Measurements from ENCODE around the gene TBCCD1. TPM values are rescaled to one million over a fixed set of nuclear protein-coding genes. Genes with fewer than 3 reads are reported as not detected.

The TBCCD1 gene
- total and polyA plus RNA-seq, 3 experiments from 2014 or later = 17.6 to 26.0 (median 18.3) TPM

DNA sequence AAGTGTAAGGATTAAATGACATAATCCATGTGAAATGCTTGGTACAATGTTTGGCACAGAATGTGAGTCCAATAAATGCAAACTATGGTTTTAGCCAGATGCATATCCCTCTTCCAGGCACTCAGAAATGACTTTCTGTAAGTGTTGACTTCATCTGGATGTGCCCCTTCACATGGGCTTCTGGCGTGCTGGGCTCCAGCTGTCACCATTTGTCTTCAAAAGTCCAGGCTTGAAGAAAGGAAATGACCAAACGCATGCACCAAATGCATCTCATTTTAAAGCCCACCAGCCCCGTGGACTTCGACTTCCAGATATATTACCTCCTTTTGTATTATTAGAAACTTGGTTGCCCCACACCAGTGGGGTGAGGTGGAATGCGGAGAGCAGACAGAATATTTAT lies 46.7 kb downstream of the TBCCD1 start:
- CTCF ChIA-PET = interaction anchor here (1.4 to 3.3 kb wide), 3 partner anchors 20 to 261 kb away, joined by 5 to 17 read pairs (median 10); no protein-coding TSS in a partner anchor
- H3K27ac ChIP-seq (ENCODE audit: low read depth, low read length) = no peak overlapping the region
- H3K4me3 ChIP-seq (ENCODE audit: low read length) = no peak overlapping the region
- Mint-ChIP-seq H3K9me3 (no peaks in the 10 kb centered on the region), H3K4me3 (peak overlapping the region in 1 of 7 donors; percentile 34), H3K36me3 (peaks cover 0 to 4% (median 0%) of the 10 kb centered on the region in 3 donors), H3K27ac (peak overlapping the region in 6 of 8 donors; percentile 11 to 80 (median 58)), H3K27me3 (no peaks in the 10 kb centered on the region), H3K4me1 (peaks cover 59 to 66% (median 65%) of the 10 kb centered on the region in 3 donors)
- H3K4me1 ChIP-seq (ENCODE audit: insufficient read depth, low read length) = peaks cover 53% of the 10 kb centered on the region
- no peaks in the 10 kb centered on the region for H3K27me3 ChIP-seq (ENCODE audit: insufficient read depth, low read length, poor library complexity, severe bottlenecking)
- DNase-seq = no peak
- no peaks in the 10 kb centered on the region for H3K9me3 ChIP-seq (ENCODE audit: low read length)
- H3K36me3 ChIP-seq (ENCODE audit: insufficient read depth, low read length) = no peaks in the 10 kb centered on the region
- POLR2A ChIA-PET = interaction anchor here (1.7 kb wide), 1 partner anchor 14 kb away, joined by 5 read pairs; no protein-coding TSS in a partner anchor

DNA sequence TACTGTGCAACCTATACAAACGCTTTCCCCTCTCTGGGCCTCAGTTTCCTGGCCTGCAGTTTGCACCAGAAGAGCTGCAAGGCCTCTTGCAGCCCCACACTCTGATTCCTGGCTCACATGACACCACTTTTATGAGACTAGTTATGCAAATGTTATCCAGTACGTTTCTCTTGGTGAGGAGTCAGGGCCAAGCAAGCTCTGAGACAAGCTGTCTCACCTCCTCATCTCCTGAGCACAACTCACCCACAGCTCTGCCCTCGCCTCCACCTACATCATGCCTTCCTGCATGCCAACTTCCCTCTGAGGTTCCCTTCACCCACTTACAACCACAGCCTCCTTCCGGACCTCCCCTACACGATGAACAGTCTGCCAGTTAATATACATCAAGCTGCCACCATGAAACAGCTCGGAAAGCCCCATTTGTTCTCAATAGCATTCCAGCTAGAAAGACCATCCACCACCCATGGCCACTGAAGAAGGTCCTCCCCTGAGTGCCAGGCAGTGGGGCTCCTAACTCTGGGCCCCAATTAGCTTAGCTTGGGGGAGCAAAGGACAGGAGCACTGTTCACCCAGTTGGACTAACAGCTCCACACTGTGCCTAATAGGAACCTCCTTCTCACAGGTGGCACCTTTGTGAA lies 48.0 kb downstream of the TBCCD1 start:
- H3K4me1 ChIP-seq (ENCODE audit: insufficient read depth, low read length) = peaks cover 65% of the 10 kb centered on the region
- Mint-ChIP-seq H3K27me3 (no peaks in the 10 kb centered on the region), H3K36me3 (peaks cover 0 to 4% (median 0%) of the 10 kb centered on the region in 3 donors), H3K27ac (peak overlapping the region; percentile 68 to 96 (median 92)), H3K4me3 (peak overlapping the region; percentile 14 to 83 (median 70)), H3K9me3 (no peaks in the 10 kb centered on the region), H3K4me1 (peaks cover 72 to 79% (median 78%) of the 10 kb centered on the region in 3 donors)
- POLR2A ChIA-PET = interaction anchor here (1.2 to 1.7 kb wide), 2 partner anchors 15 to 582 kb away, joined by 5 to 8 read pairs; partner anchors contain the start of gene TRA2B
- H3K27me3 ChIP-seq (ENCODE audit: insufficient read depth, low read length, poor library complexity, severe bottlenecking) = no peaks in the 10 kb centered on the region
- peak; percentile 57 to 81 (median 73) for DNase-seq
- no peaks in the 10 kb centered on the region for H3K36me3 ChIP-seq (ENCODE audit: insufficient read depth, low read length)
- H3K27ac ChIP-seq (ENCODE audit: low read depth, low read length) = no peak overlapping the region
- CTCF ChIA-PET = interaction anchor here (1.0 to 3.3 kb wide), 9 partner anchors 15 to 576 kb away, joined by 3 to 17 read pairs (median 5); partner anchors contain the start of gene TBCCD1
- H3K9me3 ChIP-seq (ENCODE audit: low read length) = no peaks in the 10 kb centered on the region
- H3K4me3 ChIP-seq (ENCODE audit: low read length) = peak overlapping the region; percentile 18

DNA sequence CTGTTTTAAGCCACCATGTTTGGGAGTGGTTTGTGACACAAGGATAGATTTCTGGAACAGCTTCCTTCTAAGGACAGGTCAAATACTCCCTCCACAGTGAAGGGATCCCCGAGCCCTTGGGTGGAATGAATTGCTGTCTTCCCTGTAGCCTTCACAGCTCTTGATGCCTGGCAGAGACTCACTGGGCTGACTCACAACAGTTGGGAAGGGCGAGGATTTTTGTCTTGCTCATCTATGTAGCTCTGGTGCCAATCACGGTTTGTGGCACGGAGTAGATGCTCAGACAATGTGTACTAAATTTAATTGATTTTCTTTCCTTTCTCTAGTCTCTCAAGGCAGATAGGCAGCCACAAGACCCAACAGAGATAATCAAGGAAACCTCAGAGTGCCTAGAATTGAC lies 49.9 kb downstream of the TBCCD1 start:
- H3K27me3 ChIP-seq (ENCODE audit: insufficient read depth, low read length, poor library complexity, severe bottlenecking) = no peaks in the 10 kb centered on the region
- no peak overlapping the region for H3K4me3 ChIP-seq (ENCODE audit: low read length)
- peak overlapping the region in 1 of 7 donors; percentile 34 for H3K4me3 Mint-ChIP-seq
- H3K4me1 Mint-ChIP-seq = peaks cover 74 to 87% (median 84%) of the 10 kb centered on the region in 3 donors
- H3K4me1 ChIP-seq (ENCODE audit: insufficient read depth, low read length) = peaks cover 65% of the 10 kb centered on the region
- H3K36me3 ChIP-seq (ENCODE audit: insufficient read depth, low read length) = no peaks in the 10 kb centered on the region
- H3K27me3 Mint-ChIP-seq = no peaks in the 10 kb centered on the region
- ChIA-PET POLR2A (no interaction called here), CTCF (no interaction called here)
- H3K27ac Mint-ChIP-seq = peak overlapping the region in 6 of 8 donors; percentile 43 to 94 (median 62)
- DNase-seq = no peak
- no peaks in the 10 kb centered on the region for H3K36me3 Mint-ChIP-seq
- H3K27ac ChIP-seq (ENCODE audit: low read depth, low read length) = no peak overlapping the region
- H3K9me3 Mint-ChIP-seq = no peaks in the 10 kb centered on the region
- no peaks in the 10 kb centered on the region for H3K9me3 ChIP-seq (ENCODE audit: low read length)

- peak overlapping the region in 2 of 7 donors; percentile 20 to 35 for H3K4me3 Mint-ChIP-seq
- no peaks in the 10 kb centered on the region for H3K9me3 Mint-ChIP-seq
- peaks cover 65% of the 10 kb centered on the region for H3K4me1 ChIP-seq (ENCODE audit: insufficient read depth, low read length)
- H3K27ac Mint-ChIP-seq = peak overlapping the region in 5 of 8 donors; percentile 11 to 85 (median 57)
- ChIA-PET CTCF (no interaction called here), POLR2A (no interaction called here)
- H3K36me3 Mint-ChIP-seq = no peaks in the 10 kb centered on the region
- no peaks in the 10 kb centered on the region for H3K36me3 ChIP-seq (ENCODE audit: insufficient read depth, low read length)
- H3K27me3 Mint-ChIP-seq = peaks cover 1 to 4% of the 10 kb centered on the region in 2 donors
- no peaks in the 10 kb centered on the region for H3K9me3 ChIP-seq (ENCODE audit: low read length)
- no peak overlapping the region for H3K27ac ChIP-seq (ENCODE audit: low read depth, low read length)
- H3K27me3 ChIP-seq (ENCODE audit: insufficient read depth, low read length, poor library complexity, severe bottlenecking) = no peaks in the 10 kb centered on the region
- H3K4me1 Mint-ChIP-seq = peaks cover 73 to 85% (median 80%) of the 10 kb centered on the region in 3 donors
- no peak overlapping the region for H3K4me3 ChIP-seq (ENCODE audit: low read length)
- no peak for DNase-seq
Measured at GRCh38 chr3:186516646-186517045, 50.5 kb downstream of the TBCCD1 start.

GRCh38 chr3:186515125-186515524 lies 52.0 kb downstream of the TBCCD1 start:
- Histone ChIP-seq H3K4me3 (ENCODE audit: low read length) (no peak overlapping the region), H3K9me3 (ENCODE audit: low read length) (no peaks in the 10 kb centered on the region), H3K36me3 (ENCODE audit: insufficient read depth, low read length) (no peaks in the 10 kb centered on the region), H3K27ac (ENCODE audit: low read depth, low read length) (no peak overlapping the region), H3K27me3 (ENCODE audit: insufficient read depth, low read length, poor library complexity, severe bottlenecking) (no peaks in the 10 kb centered on the region), H3K4me1 (ENCODE audit: insufficient read depth, low read length) (peaks cover 60% of the 10 kb centered on the region)
- peak; percentile 18 to 71 (median 37) for DNase-seq
- POLR2A ChIA-PET = no interaction called here
- H3K27ac Mint-ChIP-seq = peak overlapping the region; percentile 0 to 92 (median 66)
- CTCF ChIA-PET = no interaction called here
- no peaks in the 10 kb centered on the region for H3K36me3 Mint-ChIP-seq
- peaks cover 4 to 6% of the 10 kb centered on the region in 2 donors for H3K27me3 Mint-ChIP-seq
- H3K4me1 Mint-ChIP-seq = peaks cover 58 to 81% (median 65%) of the 10 kb centered on the region in 3 donors
- no peaks in the 10 kb centered on the region for H3K9me3 Mint-ChIP-seq
- H3K4me3 Mint-ChIP-seq = peak overlapping the region in 6 of 7 donors; percentile 7 to 48 (median 37)

GRCh38 chr3:186514296-186515002 lies 52.7 kb downstream of the TBCCD1 start:
- H3K4me3 Mint-ChIP-seq = peak overlapping the region in 6 of 7 donors; percentile 17 to 48 (median 38)
- no peaks in the 10 kb centered on the region for H3K9me3 Mint-ChIP-seq
- Histone ChIP-seq H3K36me3 (ENCODE audit: insufficient read depth, low read length) (no peaks in the 10 kb centered on the region), H3K27ac (ENCODE audit: low read depth, low read length) (no peak overlapping the region), H3K27me3 (ENCODE audit: insufficient read depth, low read length, poor library complexity, severe bottlenecking) (no peaks in the 10 kb centered on the region), H3K4me1 (ENCODE audit: insufficient read depth, low read length) (peaks cover 53% of the 10 kb centered on the region), H3K4me3 (ENCODE audit: low read length) (no peak overlapping the region), H3K9me3 (ENCODE audit: low read length) (no peaks in the 10 kb centered on the region)
- ChIA-PET POLR2A (no interaction called here), CTCF (no interaction called here)
- peaks cover 53 to 78% (median 59%) of the 10 kb centered on the region in 3 donors for H3K4me1 Mint-ChIP-seq
- H3K27me3 Mint-ChIP-seq = peaks cover 4 to 6% of the 10 kb centered on the region in 2 donors
- H3K36me3 Mint-ChIP-seq = no peaks in the 10 kb centered on the region
- peak overlapping the region; percentile 0 to 92 (median 66) for H3K27ac Mint-ChIP-seq
- DNase-seq = no peak

GRCh38 chr3:186513386-186513785 lies 53.8 kb downstream of the TBCCD1 start:
- POLR2A ChIA-PET = no interaction called here
- H3K27ac Mint-ChIP-seq = peak overlapping the region in 2 of 8 donors; percentile 11 to 77
- Histone ChIP-seq H3K27me3 (ENCODE audit: insufficient read depth, low read length, poor library complexity, severe bottlenecking) (no peaks in the 10 kb centered on the region), H3K4me1 (ENCODE audit: insufficient read depth, low read length) (peaks cover 42% of the 10 kb centered on the region), H3K4me3 (ENCODE audit: low read length) (no peak overlapping the region), H3K36me3 (ENCODE audit: insufficient read depth, low read length) (no peaks in the 10 kb centered on the region), H3K27ac (ENCODE audit: low read depth, low read length) (no peak overlapping the region), H3K9me3 (ENCODE audit: low read length) (no peaks in the 10 kb centered on the region)
- H3K9me3 Mint-ChIP-seq = no peaks in the 10 kb centered on the region
- H3K4me3 Mint-ChIP-seq = no peak overlapping the region
- no peak for DNase-seq
- no peaks in the 10 kb centered on the region for H3K36me3 Mint-ChIP-seq
- CTCF ChIA-PET = no interaction called here
- H3K4me1 Mint-ChIP-seq = peaks cover 42 to 67% (median 49%) of the 10 kb centered on the region in 3 donors
- peaks cover 4 to 6% of the 10 kb centered on the region in 2 donors for H3K27me3 Mint-ChIP-seq
